Thymus (tissue), 11 donors: ENCODE data around the gene TACC2. TPM values are rescaled to one million over a fixed set of nuclear protein-coding genes. Genes with fewer than 3 reads are reported as not detected.
A peak's percentile ranks its signal among the peaks of the same experiment; 100 is the strongest.
"Not testable (repeated sequence)": the region's sequence is repeated elsewhere in the genome, so short reads cannot be mapped to it uniquely, and the experiment has no call there.

ENCODE experiments used
- DNase-seq, 9 donors: peaks; one replicate each; pipeline ENCODE4 v3.0.0-alpha.2; 2013; ENCODE audit warnings: low spot score in 9 of 9, low read depth in 6 of 9, missing footprints in 1 of 9
- H3K27ac ChIP-seq, 2 donors: one replicate each; pipeline ENCODE4 v1.5.1; 2013; ENCODE audit warnings: control low read depth in 1 of 2, low read depth in 1 of 2, low read length in 1 of 2, mild to moderate bottlenecking in 1 of 2, moderate library complexity in 1 of 2
- H3K27me3 ChIP-seq, 2 donors: one replicate each; pipeline ENCODE4 v1.5.1; 2013; ENCODE audit warnings: low read length in 1 of 2; ENCODE audit not compliant: control insufficient read depth in 2 of 2, insufficient read depth in 1 of 2
- H3K36me3 ChIP-seq, 2 donors: one replicate each; pipeline ENCODE4 v1.5.1; 2013; ENCODE audit warnings: low read length in 1 of 2, mild to moderate bottlenecking in 1 of 2, moderate library complexity in 1 of 2; ENCODE audit not compliant: control insufficient read depth in 2 of 2, insufficient read depth in 2 of 2
- H3K4me1 ChIP-seq, 2 donors: one replicate each; pipeline ENCODE4 v1.5.1; 2013; ENCODE audit warnings: low read length in 2 of 2; ENCODE audit not compliant: control insufficient read depth in 2 of 2, insufficient read depth in 2 of 2
- H3K4me3 ChIP-seq, 2 donors: one replicate each; pipeline ENCODE4 v1.5.1; 2013; ENCODE audit warnings: low read length in 2 of 2, control low read depth in 1 of 2, mild to moderate bottlenecking in 1 of 2
- H3K9me3 ChIP-seq, 2 donors: one replicate each; pipeline ENCODE4 v1.5.1; 2013; ENCODE audit warnings: low read length in 1 of 2, mild to moderate bottlenecking in 1 of 2; ENCODE audit not compliant: control insufficient read depth in 2 of 2, insufficient read depth in 1 of 2
- WGBS: extraction: QIAGEN DNeasy Blood & Tissue Kit; methylation state at CpG from one replicate; pipeline ENCODE4 v1.1.7; 2013; 5-methylcytosine and 5-hydroxymethylcytosine counted together
- polyA plus RNA-seq: library from polyadenylated mRNA; stranded (reverse); fragments of 200-250 nt; gene quantifications from one replicate; pipeline ENCODE4 v1.2.3, GENCODE V29; 2013
- total RNA-seq: library from RNA; stranded (reverse); fragments of 120-200 nt; gene quantifications from one replicate; pipeline ENCODE4 v1.2.4, GENCODE V29; 2013
- donor health status: healthy.

Gene TACC2
- total and polyA plus RNA-seq, 2 donors = 4.6 to 57.3 TPM

GRCh38 chr10:122018951-122019413 lies 30.0 kb downstream of the TACC2 start:
- no peaks in the 10 kb centered on the region for H3K36me3 ChIP-seq
- no peak for DNase-seq
- no peak overlapping the region for H3K27ac ChIP-seq
- H3K9me3 ChIP-seq = no peaks in the 10 kb centered on the region
- peaks cover 0 to 2% of the 10 kb centered on the region in 2 donors for H3K4me1 ChIP-seq
- H3K4me3 ChIP-seq = no peak overlapping the region
- WGBS = 83% methylated on average over 16 of the region's 16 CpGs
- H3K27me3 ChIP-seq = peaks cover 0 to 10% of the 10 kb centered on the region in 2 donors

GRCh38 chr10:122019414-122019975 lies 30.5 kb downstream of the TACC2 start:
- 57% methylated on average over 24 of the region's 24 CpGs for WGBS
- peak overlapping the region; percentile 36 for H3K27ac ChIP-seq
- DNase-seq = peak in 1 of 9 donors; percentile 23
- H3K4me3 ChIP-seq = no peak overlapping the region
- peaks cover 0 to 10% of the 10 kb centered on the region in 2 donors for H3K27me3 ChIP-seq
- H3K36me3 ChIP-seq = no peaks in the 10 kb centered on the region
- H3K9me3 ChIP-seq = no peaks in the 10 kb centered on the region
- peaks cover 0 to 2% of the 10 kb centered on the region in 2 donors for H3K4me1 ChIP-seq

- Histone ChIP-seq H3K9me3 (no peaks in the 10 kb centered on the region), H3K36me3 (no peaks in the 10 kb centered on the region), H3K27ac (peak overlapping the region in 1 of 2 donors; percentile 60), H3K27me3 (peaks cover 0 to 10% of the 10 kb centered on the region in 2 donors), H3K4me1 (peaks cover 0 to 2% of the 10 kb centered on the region in 2 donors), H3K4me3 (no peak overlapping the region)
- 97% methylated on average over 6 of the region's 6 CpGs for WGBS
- DNase-seq = no peak
These were observed 31.3 kb downstream of the TACC2 start for GRCh38 chr10:122020226-122020625.

- Histone ChIP-seq H3K4me3 (no peak overlapping the region), H3K36me3 (no peaks in the 10 kb centered on the region), H3K9me3 (no peaks in the 10 kb centered on the region), H3K4me1 (peaks cover 0 to 2% of the 10 kb centered on the region in 2 donors), H3K27me3 (peaks cover 0 to 10% of the 10 kb centered on the region in 2 donors), H3K27ac (peak overlapping the region; percentile 30 to 54)
- 82% methylated on average over 9 of the region's 9 CpGs for WGBS
- no peak for DNase-seq
These were observed 32.4 kb downstream of the TACC2 start for GRCh38 chr10:122021379-122021778.

GRCh38 chr10:122021828-122022227 lies 32.9 kb downstream of the TACC2 start:
- no peak overlapping the region for H3K27ac ChIP-seq
- peaks cover 0 to 2% of the 10 kb centered on the region in 2 donors for H3K4me1 ChIP-seq
- 89% methylated on average over 11 of the region's 11 CpGs for WGBS
- peaks cover 0 to 10% of the 10 kb centered on the region in 2 donors for H3K27me3 ChIP-seq
- no peaks in the 10 kb centered on the region for H3K9me3 ChIP-seq
- no peak overlapping the region for H3K4me3 ChIP-seq
- no peak for DNase-seq
- H3K36me3 ChIP-seq = no peaks in the 10 kb centered on the region

GRCh38 chr10:122022276-122022675 lies 33.3 kb downstream of the TACC2 start:
- Histone ChIP-seq H3K27me3 (peaks cover 0 to 10% of the 10 kb centered on the region in 2 donors), H3K27ac (no peak overlapping the region), H3K36me3 (no peaks in the 10 kb centered on the region), H3K4me1 (peaks cover 0 to 2% of the 10 kb centered on the region in 2 donors), H3K4me3 (no peak overlapping the region), H3K9me3 (no peaks in the 10 kb centered on the region)
- WGBS = 82% methylated on average over 4 of the region's 4 CpGs
- DNase-seq = no peak

- H3K36me3 ChIP-seq, H3K9me3 ChIP-seq, H3K4me1 ChIP-seq, H3K4me3 ChIP-seq, H3K27ac ChIP-seq, DNase-seq: not testable (repeated sequence)
- 97% methylated on average over 7 of the region's 7 CpGs for WGBS
- H3K27me3 ChIP-seq = peaks cover 0 to 10% of the 10 kb centered on the region in 2 donors
These were observed 34.3 kb downstream of the TACC2 start for GRCh38 chr10:122023257-122023656.

- Histone ChIP-seq H3K36me3 (no peaks in the 10 kb centered on the region), H3K4me1 (no peaks in the 10 kb centered on the region), H3K27me3 (no peaks in the 10 kb centered on the region), H3K27ac (no peak overlapping the region), H3K9me3 (no peaks in the 10 kb centered on the region), H3K4me3 (no peak overlapping the region)
- WGBS = 86% methylated on average over 8 of the region's 8 CpGs
- DNase-seq = no peak
These were observed 40.7 kb downstream of the TACC2 start for GRCh38 chr10:122029499-122030199.

- Histone ChIP-seq H3K36me3 (no peaks in the 10 kb centered on the region), H3K27me3 (no peaks in the 10 kb centered on the region), H3K27ac (no peak overlapping the region), H3K4me3 (no peak overlapping the region), H3K9me3 (no peaks in the 10 kb centered on the region), H3K4me1 (no peaks in the 10 kb centered on the region)
- DNase-seq = no peak
- 90% methylated on average over 7 of the region's 7 CpGs for WGBS
These were observed 41.2 kb downstream of the TACC2 start for GRCh38 chr10:122030200-122030552.
